IMR-90 (cell line): Measurements from ENCODE around the gene FRMPD4. TPM values are rescaled to one million over a fixed set of nuclear protein-coding genes. Genes with fewer than 3 reads are reported as not detected.

ENCODE experiments used
- ATAC-seq: fragments of 200-7000 bp; cut with Tn5 transposase; 2 replicates; pipeline ENCODE4 v1.9.1; 2020; ENCODE audit warnings: low read depth, mild to moderate bottlenecking, moderate library complexity
- BruUV-seq: library from RNA; stranded (reverse); fragments of 400-500 nt; replicated peaks from 2 replicates; lab custom pipeline; 2021; lab: Mats Ljungman, UMichigan
- CTCF ChIA-PET: fragments of 300-600 bp; formaldehyde crosslinking; extraction: SDS; loops from one replicate; lab custom pipeline; 2021; ENCODE audit warnings: antibody characterized with exemption; lab: Yijun Ruan, JAX
- POLR2A ChIA-PET: fragments of 300-600 bp; sonication (Branson Sonifier 250); formaldehyde crosslinking; loops from one replicate; lab custom pipeline; 2022; ENCODE audit warnings: antibody characterized with exemption; ENCODE audit not compliant: unreplicated experiment; lab: Charles Lee
- DNase-seq: peaks from one replicate; pipeline ENCODE4 v3.0.0; 2013
- H2AFZ ChIP-seq: replicated peaks from 2 replicates; pipeline ENCODE3; 2013; ENCODE audit warnings: low read length, mild to moderate bottlenecking; ENCODE audit not compliant: poor library complexity
- H2AK5ac ChIP-seq: 2 replicates; pipeline ENCODE4 v1.6.1; 2013; ENCODE audit warnings: low read depth, low read length, inconsistent platforms
- H2AK9ac ChIP-seq: replicated peaks from 2 replicates; pipeline ENCODE3; 2013; ENCODE audit warnings: mild to moderate bottlenecking, low read depth, low read length, moderate library complexity; ENCODE audit not compliant: poor library complexity
- H2BK120ac ChIP-seq: 2 replicates; pipeline ENCODE4 v1.6.1; 2013; ENCODE audit warnings: low read depth, low read length, inconsistent platforms
- H2BK15ac ChIP-seq: 3 replicates; pipeline ENCODE4 v1.6.1; 2013; ENCODE audit warnings: low read depth, low read length, inconsistent platforms
- H2BK20ac ChIP-seq: 2 replicates; pipeline ENCODE4 v1.6.1; 2013; ENCODE audit warnings: low read depth, mild to moderate bottlenecking, inconsistent platforms, low read length, moderate library complexity
- H2BK5ac ChIP-seq: 2 replicates; pipeline ENCODE4 v1.6.1; 2013; ENCODE audit warnings: mild to moderate bottlenecking, low read depth, low read length, inconsistent platforms; ENCODE audit not compliant: poor library complexity, severe bottlenecking
- H3K14ac ChIP-seq: replicated peaks from 2 replicates; pipeline ENCODE4 v1.6.1; 2013; ENCODE audit warnings: low read depth, low read length, inconsistent platforms
- H3K18ac ChIP-seq: 2 replicates; pipeline ENCODE4 v1.6.1; 2013; ENCODE audit warnings: low read depth, low read length, control low read depth
- H3K23ac ChIP-seq: 2 replicates; pipeline ENCODE4 v1.6.1; 2013; ENCODE audit warnings: low read depth, low read length, inconsistent platforms
- H3K27ac ChIP-seq: 2 replicates; pipeline ENCODE4 v1.5.1; 2013; ENCODE audit warnings: mild to moderate bottlenecking, control low read depth, low read length; ENCODE audit not compliant: insufficient read depth
- H3K27me3 ChIP-seq: 2 replicates; pipeline ENCODE4 v1.6.1; 2013; ENCODE audit warnings: low read length; ENCODE audit not compliant: control insufficient read depth, insufficient read depth
- H3K36me3 ChIP-seq: 2 replicates; pipeline ENCODE4 v1.6.1; 2013; ENCODE audit warnings: low read length, mixed read lengths; ENCODE audit not compliant: control insufficient read depth, insufficient read depth
- H3K4ac ChIP-seq: 2 replicates; pipeline ENCODE4 v1.6.1; 2013; ENCODE audit warnings: low read depth, low read length, inconsistent platforms
- H3K4me1 ChIP-seq: 2 replicates; pipeline ENCODE4 v1.6.1; 2013; ENCODE audit warnings: low read length, mixed read lengths; ENCODE audit not compliant: control insufficient read depth, insufficient read depth
- H3K4me2 ChIP-seq: 2 replicates; pipeline ENCODE4 v1.6.1; 2013; ENCODE audit warnings: low read depth, mild to moderate bottlenecking, control low read depth, low read length, moderate library complexity
- H3K4me3 ChIP-seq: 2 replicates; pipeline ENCODE4 v1.5.1; 2013; ENCODE audit warnings: low read depth, mild to moderate bottlenecking, control low read depth, low read length, moderate library complexity; ENCODE audit not compliant: insufficient read depth
- H3K56ac ChIP-seq: 2 replicates; pipeline ENCODE4 v1.6.1; 2013; ENCODE audit warnings: low read length, inconsistent platforms; ENCODE audit not compliant: insufficient read depth; ENCODE audit errors: extremely low read depth
- H3K79me1 ChIP-seq, 2 experiments: 2 replicates each; pipeline ENCODE4 v1.6.1; 2013; ENCODE audit warnings: low read length in 2 of 2, inconsistent platforms in 1 of 2, low read depth in 1 of 2
- H3K9ac ChIP-seq: 2 replicates; pipeline ENCODE4 v1.6.1; 2013; ENCODE audit warnings: low read depth, low read length, control low read depth
- H3K9me1 ChIP-seq: 2 replicates; pipeline ENCODE4 v1.6.1; 2013; ENCODE audit warnings: low read length, inconsistent platforms; ENCODE audit not compliant: insufficient read depth
- H3K9me3 ChIP-seq: 2 replicates; pipeline ENCODE4 v1.6.1; 2013; ENCODE audit warnings: low read length; ENCODE audit not compliant: control insufficient read depth, insufficient read depth
- H4K20me1 ChIP-seq: 2 replicates; pipeline ENCODE4 v1.6.1; 2013; ENCODE audit warnings: low read length, inconsistent platforms; ENCODE audit not compliant: insufficient read depth
- H4K5ac ChIP-seq: 2 replicates; pipeline ENCODE4 v1.6.1; 2013; ENCODE audit warnings: mild to moderate bottlenecking, low read depth, low read length, control low read depth
- H4K8ac ChIP-seq, 2 experiments: 2 replicates each; pipeline ENCODE4 v1.6.1; 2013; ENCODE audit warnings: low read depth in 2 of 2, low read length in 2 of 2, control low read depth in 1 of 2, inconsistent platforms in 1 of 2
- H4K91ac ChIP-seq: 2 replicates; pipeline ENCODE4 v1.6.1; 2013; ENCODE audit warnings: low read depth, low read length, inconsistent platforms; ENCODE audit not compliant: insufficient read depth
- CEBPB ChIP-seq: IDR thresholded peaks from 2 replicates; pipeline ENCODE4 v1.6.1; 2012; ENCODE audit warnings: low read depth, low read length, improper control_type of control experiment
- FOS ChIP-seq: fragments of 150-350 bp; IDR thresholded peaks from 2 replicates; pipeline ENCODE4 v1.6.1; 2016; ENCODE audit warnings: low read depth, low read length
- MAFK ChIP-seq: IDR thresholded peaks from 2 replicates; pipeline ENCODE4 v1.6.1; 2012; ENCODE audit warnings: low read depth, low read length, improper control_type of control experiment
- MAZ ChIP-seq: IDR thresholded peaks from 2 replicates; pipeline ENCODE4 v1.6.1; 2012; ENCODE audit warnings: low read depth, mild to moderate bottlenecking, low read length, improper control_type of control experiment, moderate library complexity, borderline replicate concordance
- NFE2L2 ChIP-seq: fragments of 150-350 bp; IDR thresholded peaks from 2 replicates; pipeline ENCODE4 v1.6.1; 2016; ENCODE audit warnings: low read depth, mild to moderate bottlenecking, low read length
- RAD21 ChIP-seq: IDR thresholded peaks from 2 replicates; pipeline ENCODE4 v1.6.1; 2012; ENCODE audit warnings: low read length, improper control_type of control experiment
- RCOR1 ChIP-seq: IDR thresholded peaks from 2 replicates; pipeline ENCODE4 v1.6.1; 2012; ENCODE audit warnings: mild to moderate bottlenecking, low read length, improper control_type of control experiment; ENCODE audit not compliant: insufficient replicate concordance
- RFX5 ChIP-seq: IDR thresholded peaks from 2 replicates; pipeline ENCODE4 v1.8.0; 2012; ENCODE audit warnings: low read depth, mild to moderate bottlenecking, low read length, moderate library complexity
- dilution Hi-C: fragments of 300-500 bp; cut with HindIII; formaldehyde crosslinking; loops from one replicate; pipeline ENCODE4 v1.14.3; 2018; ENCODE audit warnings: low sequenced_read_pairs; ENCODE audit not compliant: unreplicated experiment
- in situ Hi-C: fragments of 300-500 bp; cut with MboI; formaldehyde crosslinking; loops from 3 replicates; pipeline ENCODE4 v1.14.3; 2019; ENCODE audit warnings: low sequenced_read_pairs, inconsistent platforms, mixed read lengths
- intact Hi-C: fragments of 100-400 bp; cut with micrococcal nuclease; formaldehyde crosslinking; loops from 2 replicates; pipeline ENCODE4 v1.10.0; 2022
- polyA plus RNA-seq, 3 experiments: library from polyadenylated mRNA; depleted of rRNA; stranded (reverse); fragments of >200 nt; gene quantifications; 2 replicates each; pipeline ENCODE4 v1.2.3, GENCODE V29; 2012; ENCODE audit warnings: low replicate concordance in 1 of 3
- total RNA-seq: library from RNA; depleted of rRNA; stranded (reverse); fragments of >200 nt; gene quantifications from 2 replicates; pipeline ENCODE4 v1.2.3, GENCODE V29; 2012
- TF ChIP-seq, protein P1 (sequence below): conservative IDR thresholded peaks from 2 replicates; pipeline ENCODE4 v1.5.1; 2012; ENCODE audit warnings: mild to moderate bottlenecking, low read depth, low read length, improper control_type of control experiment
- TF ChIP-seq, protein P2 (sequence below): fragments of 150-350 bp; IDR thresholded peaks from 2 replicates; pipeline ENCODE4 v1.6.1; 2017; ENCODE audit warnings: mild to moderate bottlenecking, antibody characterized with exemption, low read length, low read depth

Gene FRMPD4
- total and polyA plus RNA-seq, 2 of the 4 experiments (the other 2 are of a cell fraction), result 0.53 to 1.1 TPM

DNA sequence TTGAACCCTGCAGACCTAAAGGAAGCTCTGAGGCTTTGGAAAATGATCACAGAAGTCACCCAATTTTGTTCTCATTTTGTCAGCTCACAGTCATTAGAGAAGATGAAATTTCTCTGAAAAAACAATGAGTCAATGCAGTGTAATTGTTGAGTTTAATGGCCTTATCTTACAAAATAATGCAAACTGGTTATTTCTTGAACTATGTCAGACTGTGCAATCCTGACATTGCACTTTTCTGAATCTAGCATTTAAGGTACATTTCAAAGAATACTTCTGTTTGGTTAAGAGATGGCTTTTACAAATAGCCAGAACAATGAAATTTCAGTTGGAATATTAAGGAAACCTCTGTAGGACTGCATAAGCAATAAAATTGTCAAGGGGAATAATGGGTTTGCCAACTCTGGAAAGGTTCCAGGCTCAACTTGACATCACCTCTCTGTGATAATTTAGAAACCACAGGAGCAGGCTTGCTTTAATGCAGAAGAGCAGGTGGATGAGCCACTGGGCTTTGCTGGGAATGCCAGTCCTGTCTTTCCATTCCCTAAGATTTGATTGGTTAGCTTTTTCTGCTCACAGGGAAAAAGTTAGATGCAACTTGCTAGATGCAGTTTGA, 222.8 kb downstream of the FRMPD4 start:
- Histone ChIP-seq H2BK20ac (peak overlapping the region; percentile 81), H2AK9ac (no peak overlapping the region), H3K36me3 (no peaks in the 10 kb centered on the region), H3K4me3 (no peak overlapping the region), H2BK5ac (peak overlapping the region; percentile 92), H3K18ac (peak overlapping the region; percentile 89; the same call in 1 of the 2 replicates), H3K4me2 (no peak overlapping the region), H4K8ac (peak overlapping the region; percentile 31 to 75; a peak in 3 of 4 replicates), H3K4ac (peak overlapping the region; percentile 72), H2AK5ac (peak overlapping the region; percentile 64), H4K5ac (peak overlapping the region; percentile 45; the same call in 1 of the 2 replicates), H4K20me1 (no peaks in the 10 kb centered on the region), H3K56ac (peak overlapping the region; percentile 59; the same call in 1 of the 2 replicates), H2BK15ac (peak overlapping the region; percentile 38; the same call in 1 of the 3 replicates), H3K4me1 (peaks cover 2% of the 10 kb centered on the region; the same call in 1 of the 2 replicates), H3K9me3 (no peaks in the 10 kb centered on the region), H4K91ac (peak overlapping the region; percentile 82), H3K9me1 (no peaks in the 10 kb centered on the region), H3K9ac (no peak overlapping the region), H3K23ac (peak overlapping the region; percentile 65; the same call in 1 of the 2 replicates), H3K79me1 (peaks cover 0 to 6% of the 10 kb centered on the region in 2 experiments; a peak in 2 of 4 replicates), H3K27me3 (no peaks in the 10 kb centered on the region), H2BK120ac (peak overlapping the region; percentile 83), H3K14ac (peak overlapping the region; percentile 28; the same call in 1 of the 2 replicates), H3K27ac (peak overlapping the region; percentile 90), H2AFZ (no peak overlapping the region)
- dilution Hi-C loops (no loop called here), intact Hi-C loops (loop anchor here (5.0 kb wide), 1 partner anchor 206 kb away; no protein-coding TSS in a partner anchor), in situ Hi-C loops (no loop called here)
- ChIA-PET POLR2A (interaction anchor here (0.6 kb wide), 1 partner anchor 51 kb away, joined by 11 read pairs; no protein-coding TSS in a partner anchor), CTCF (no interaction called here)
- no TSS peak for BruUV-seq
- DNase-seq, result peak; percentile 49
- TF ChIP-seq MAFK, result peak; percentile 80
- TF ChIP-seq FOS, result no peak
- TF ChIP-seq, protein P1, sequence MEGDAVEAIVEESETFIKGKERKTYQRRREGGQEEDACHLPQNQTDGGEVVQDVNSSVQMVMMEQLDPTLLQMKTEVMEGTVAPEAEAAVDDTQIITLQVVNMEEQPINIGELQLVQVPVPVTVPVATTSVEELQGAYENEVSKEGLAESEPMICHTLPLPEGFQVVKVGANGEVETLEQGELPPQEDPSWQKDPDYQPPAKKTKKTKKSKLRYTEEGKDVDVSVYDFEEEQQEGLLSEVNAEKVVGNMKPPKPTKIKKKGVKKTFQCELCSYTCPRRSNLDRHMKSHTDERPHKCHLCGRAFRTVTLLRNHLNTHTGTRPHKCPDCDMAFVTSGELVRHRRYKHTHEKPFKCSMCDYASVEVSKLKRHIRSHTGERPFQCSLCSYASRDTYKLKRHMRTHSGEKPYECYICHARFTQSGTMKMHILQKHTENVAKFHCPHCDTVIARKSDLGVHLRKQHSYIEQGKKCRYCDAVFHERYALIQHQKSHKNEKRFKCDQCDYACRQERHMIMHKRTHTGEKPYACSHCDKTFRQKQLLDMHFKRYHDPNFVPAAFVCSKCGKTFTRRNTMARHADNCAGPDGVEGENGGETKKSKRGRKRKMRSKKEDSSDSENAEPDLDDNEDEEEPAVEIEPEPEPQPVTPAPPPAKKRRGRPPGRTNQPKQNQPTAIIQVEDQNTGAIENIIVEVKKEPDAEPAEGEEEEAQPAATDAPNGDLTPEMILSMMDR, result no peak
- no peak for TF ChIP-seq MAZ
- peak; percentile 54; the same call in 1 of the 2 replicates for TF ChIP-seq CEBPB
- TF ChIP-seq, protein P2, sequence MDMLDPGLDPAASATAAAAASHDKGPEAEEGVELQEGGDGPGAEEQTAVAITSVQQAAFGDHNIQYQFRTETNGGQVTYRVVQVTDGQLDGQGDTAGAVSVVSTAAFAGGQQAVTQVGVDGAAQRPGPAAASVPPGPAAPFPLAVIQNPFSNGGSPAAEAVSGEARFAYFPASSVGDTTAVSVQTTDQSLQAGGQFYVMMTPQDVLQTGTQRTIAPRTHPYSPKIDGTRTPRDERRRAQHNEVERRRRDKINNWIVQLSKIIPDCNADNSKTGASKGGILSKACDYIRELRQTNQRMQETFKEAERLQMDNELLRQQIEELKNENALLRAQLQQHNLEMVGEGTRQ, result no peak
- no peak for TF ChIP-seq RFX5
- TF ChIP-seq NFE2L2, result peak; percentile 34; the same call in 1 of the 2 replicates
- no peak for TF ChIP-seq RCOR1
- no peak for TF ChIP-seq RAD21
- peak; percentile 39; the same call in 1 of the 2 replicates for ATAC-seq
